Neural cell (in vitro differentiated cells): ENCODE results near the gene ANKMY1.

Experiments used
- CTCF ChIP-seq: fragments of 450-650 bp; IDR thresholded peaks from 2 replicates; pipeline ENCODE4 v1.5.1; 2014; ENCODE audit warnings: antibody characterized with exemption, mild to moderate bottlenecking, moderate library complexity; ENCODE audit not compliant: poor library complexity, severe bottlenecking
- EP300 ChIP-seq: fragments of 450-650 bp; conservative IDR thresholded peaks from 2 replicates; pipeline ENCODE4 v1.6.1; 2014; ENCODE audit warnings: antibody characterized with exemption, mild to moderate bottlenecking, moderate library complexity; ENCODE audit not compliant: poor library complexity, severe bottlenecking
- POLR2AphosphoS5 ChIP-seq: IDR thresholded peaks from 2 replicates; pipeline ENCODE4 v1.6.1; 2012
- SMC3 ChIP-seq: fragments of 450-650 bp; conservative IDR thresholded peaks from 2 replicates; pipeline ENCODE4 v1.6.1; 2014; ENCODE audit warnings: antibody characterized with exemption, mild to moderate bottlenecking, moderate library complexity; ENCODE audit not compliant: poor library complexity

GRCh38 chr2:240538031-240538780, 19.6 kb downstream of the ANKMY1 start:
- TF ChIP-seq CTCF (no peak), EP300 (no peak), POLR2AphosphoS5 (no peak), SMC3 (no peak)
